Natural killer cell (primary cell): Measurements from ENCODE around the gene FSTL4. TPM values are rescaled to one million over a fixed set of nuclear protein-coding genes. Genes with fewer than 3 reads are reported as not detected.

Source experiments
- ATAC-seq, 3 donors: fragments of 150-1000 bp in 2 of 3; fragments of 200-7000 bp in 1 of 3; cut with Tn5 transposase; 1 replicate in 1 of 3; 2 replicates in 2 of 3; pipeline ENCODE4 v1.10.0; 2021; ENCODE audit warnings: mild to moderate bottlenecking in 2 of 3, moderate library complexity in 2 of 3
- DNase-seq, 2 donors: peaks; one replicate each; pipeline versions ENCODE4 v3.0.0 to v3.0.0-alpha.2; 2013 to 2021; ENCODE audit warnings: mixed read lengths in 1 of 2
- H3K27ac ChIP-seq: one replicate; pipeline ENCODE4 v1.5.1; 2013; ENCODE audit warnings: mild to moderate bottlenecking, low read length
- H3K27me3 ChIP-seq: one replicate; pipeline ENCODE4 v1.6.1; 2013; ENCODE audit warnings: low read length; ENCODE audit not compliant: control insufficient read depth, insufficient read depth
- H3K36me3 ChIP-seq: one replicate; pipeline ENCODE4 v1.6.1; 2013; ENCODE audit warnings: low read length; ENCODE audit not compliant: control insufficient read depth, insufficient read depth
- H3K4me1 ChIP-seq: one replicate; pipeline ENCODE4 v1.6.1; 2013; ENCODE audit warnings: low read length; ENCODE audit not compliant: control insufficient read depth, insufficient read depth
- H3K4me3 ChIP-seq: one replicate; pipeline ENCODE4 v1.5.1; 2013; ENCODE audit warnings: low read length
- H3K9me3 ChIP-seq: one replicate; pipeline ENCODE4 v1.6.1; 2013; ENCODE audit warnings: low read length; ENCODE audit not compliant: control insufficient read depth, insufficient read depth
- H3K27ac Mint-ChIP-seq, 2 donors: one replicate each; pipeline ENCODE4 v1.8.0; 2022; ENCODE audit warnings: mild to moderate bottlenecking in 2 of 2, mixed read lengths in 2 of 2, moderate library complexity in 1 of 2
- H3K27me3 Mint-ChIP-seq, 2 donors: one replicate each; pipeline ENCODE4 v1.8.0; 2022; ENCODE audit warnings: low read depth in 2 of 2, mixed read lengths in 2 of 2
- H3K36me3 Mint-ChIP-seq: one replicate; pipeline ENCODE4 v1.8.0; 2022; ENCODE audit warnings: mixed read lengths
- H3K4me1 Mint-ChIP-seq, 2 donors: one replicate each; pipeline ENCODE4 v1.8.0; 2022; ENCODE audit warnings: mixed read lengths in 2 of 2
- H3K4me3 Mint-ChIP-seq: one replicate; pipeline ENCODE4 v1.8.0; 2022; ENCODE audit warnings: mild to moderate bottlenecking, moderate library complexity, mixed read lengths
- H3K9me3 Mint-ChIP-seq, 2 donors: one replicate each; pipeline ENCODE4 v1.8.0; 2022; ENCODE audit warnings: mixed read lengths in 2 of 2
- CTCF ChIP-seq: fragments of 200-600 bp; IDR thresholded peaks from one replicate; pipeline ENCODE4 v1.8.0; 2022; ENCODE audit warnings: antibody characterized with exemption
- WGBS: methylation state at CpG from one replicate; pipeline ENCODE4 v1.1.7; 2013; ENCODE audit warnings: missing lambda C conversion rate; ENCODE audit not compliant: insufficient coverage; 5-methylcytosine and 5-hydroxymethylcytosine counted together
- intact Hi-C: fragments of 100-400 bp; cut with micrococcal nuclease; formaldehyde crosslinking; loops from one replicate; pipeline ENCODE4 v1.14.2; 2022
- total RNA-seq, 4 donors: library from RNA; stranded (reverse); fragments of 120-200 nt in 1 of 4; gene quantifications; one replicate each; pipeline versions ENCODE4 v1.2.3 to v1.2.4, GENCODE V29; 2013 to 2022

The FSTL4 gene
- total RNA-seq, 3 donors from 2014 or later (not counting 1 experiment from before 2014, with no cell fraction given): 0.11 to 0.75 (median 0.55) TPM

DNA sequence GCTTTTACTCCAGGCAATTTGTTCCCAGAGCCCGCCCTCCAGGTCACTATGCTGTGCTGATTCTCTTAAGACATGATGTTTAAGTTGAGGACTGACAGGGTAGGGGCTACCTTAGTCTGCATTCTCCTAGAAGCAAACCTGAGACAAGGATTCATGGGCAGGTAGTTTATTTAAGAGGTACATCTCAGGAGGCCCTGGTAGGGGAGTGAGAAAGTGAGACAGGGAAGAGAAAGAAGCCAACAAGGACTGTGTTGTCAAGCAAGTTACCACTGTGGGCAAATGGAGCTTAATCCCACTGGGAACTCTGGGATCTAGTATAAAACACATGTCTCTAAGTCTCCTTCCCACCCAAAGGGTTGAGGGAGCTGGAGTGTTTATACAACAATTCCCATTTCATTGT is 43.6 kb upstream of the FSTL4 start:
- Mint-ChIP-seq H3K36me3 (no peaks in the 10 kb centered on the region), H3K27ac (no peak overlapping the region), H3K9me3 (no peaks in the 10 kb centered on the region), H3K4me3 (no peak overlapping the region), H3K4me1 (no peaks in the 10 kb centered on the region), H3K27me3 (peaks cover 6 to 13% of the 10 kb centered on the region in 2 donors)
- ATAC-seq (no peak), DNase-seq (no peak)
- no peaks in the 10 kb centered on the region for H3K9me3 ChIP-seq
- WGBS: 94% methylated on average over 1 of the region's 1 CpG
- H3K27me3 ChIP-seq: no peaks in the 10 kb centered on the region
- H3K4me1 ChIP-seq: no peaks in the 10 kb centered on the region
- no peak overlapping the region for H3K4me3 ChIP-seq
- TF ChIP-seq CTCF: no peak
- no peak overlapping the region for H3K27ac ChIP-seq
- H3K36me3 ChIP-seq: no peaks in the 10 kb centered on the region
- intact Hi-C loops: no loop called here

DNA sequence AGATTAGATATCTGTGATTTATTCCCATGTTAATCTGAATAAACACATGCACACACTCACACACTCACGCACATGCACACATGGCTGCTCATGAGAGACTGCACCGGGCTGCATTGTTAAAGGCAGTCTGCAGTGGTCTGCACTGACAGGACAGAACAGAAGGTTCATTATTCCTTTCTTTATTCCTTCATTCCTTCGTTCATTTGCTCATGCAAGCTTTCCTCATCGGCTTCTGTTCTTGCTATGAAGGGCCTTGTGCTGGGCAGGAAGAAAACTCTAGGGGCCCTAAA is 41.4 kb upstream of the FSTL4 start:
- Histone ChIP-seq H3K9me3 (no peaks in the 10 kb centered on the region), H3K4me3 (no peak overlapping the region), H3K27me3 (no peaks in the 10 kb centered on the region), H3K36me3 (no peaks in the 10 kb centered on the region), H3K4me1 (no peaks in the 10 kb centered on the region), H3K27ac (no peak overlapping the region)
- ATAC-seq (no peak), DNase-seq (no peak)
- no peaks in the 10 kb centered on the region for H3K9me3 Mint-ChIP-seq
- peaks cover 9 to 24% of the 10 kb centered on the region in 2 donors for H3K27me3 Mint-ChIP-seq
- no peaks in the 10 kb centered on the region for H3K4me1 Mint-ChIP-seq
- no peaks in the 10 kb centered on the region for H3K36me3 Mint-ChIP-seq
- WGBS: 78% methylated on average over 4 of the region's 4 CpGs
- no peak overlapping the region for H3K27ac Mint-ChIP-seq
- intact Hi-C loops: no loop called here
- no peak overlapping the region for H3K4me3 Mint-ChIP-seq
- no peak for TF ChIP-seq CTCF

- no peaks in the 10 kb centered on the region for H3K9me3 ChIP-seq
- H3K36me3 Mint-ChIP-seq: no peaks in the 10 kb centered on the region
- H3K27ac ChIP-seq: no peak overlapping the region
- H3K27me3 Mint-ChIP-seq: peaks cover 11 to 22% of the 10 kb centered on the region in 2 donors
- H3K4me1 ChIP-seq: no peaks in the 10 kb centered on the region
- no peaks in the 10 kb centered on the region for H3K36me3 ChIP-seq
- no peak overlapping the region for H3K4me3 Mint-ChIP-seq
- no peak for TF ChIP-seq CTCF
- no peak overlapping the region for H3K27ac Mint-ChIP-seq
- intact Hi-C loops: no loop called here
- no peak overlapping the region for H3K4me3 ChIP-seq
- 70% methylated on average over 8 of the region's 9 CpGs for WGBS
- ATAC-seq (no peak), DNase-seq (no peak)
- no peaks in the 10 kb centered on the region for H3K27me3 ChIP-seq
- no peaks in the 10 kb centered on the region for H3K4me1 Mint-ChIP-seq
- H3K9me3 Mint-ChIP-seq: no peaks in the 10 kb centered on the region
Measured at GRCh38 chr5:133652951-133653759, 40.8 kb upstream of the FSTL4 start.
